A549 (cell line): ENCODE data around the gene TAF12. TPM values are rescaled to one million over a fixed set of nuclear protein-coding genes. Genes with fewer than 3 reads are reported as not detected.

Experiments used
- polyA plus RNA-seq, 4 experiments: library from polyadenylated mRNA; depleted of rRNA in 3 of 4; stranded (reverse); fragments of >200 nt; fragmentation: RNase III in 1 of 4; extraction: RNeasy Plus Mini Kit Qiagen cat#74134 plus additional on column Dnase treatment in 1 of 4; gene quantifications; 2 replicates in 3 of 4; 3 replicates in 1 of 4; pipeline ENCODE4 v1.2.3, GENCODE V29; 2011 to 2017
- small RNA-seq, 6 experiments: library from RNA; depleted of rRNA; stranded (forward); fragments of <200 nt; gene quantifications; one replicate each; pipeline ENCODE3, GENCODE V24; 2012

Gene TAF12
- polyA plus RNA-seq, 2 of the 4 experiments (the other 2 are of a cell fraction), result 15.8 to 38.3 TPM

Small RNA genes within 50 kb of the gene (small RNA-seq; reads per million reads assigned to genes)
- 0 reads per million in 6 experiments for gene RF00422
- 0 reads per million in 6 experiments for gene RNU11
- 0 reads per million in 6 experiments for gene SNORA16A
- 0 reads per million in 6 experiments for gene SNORA44
- gene SNORA61, result 0 reads per million in 6 experiments
- 24.7 to 1,654 (median 216) reads per million in 6 experiments for gene SNORD99

Other genes with a start within 250 kb of the TAF12 start
- 42.1 and 52.1 TPM in 2 replicates for gene RCC1, start 137.0 kb downstream of the TAF12 start, polyA plus RNA-seq (2011; rRNA removed)
- gene RCC1, start 137.0 kb downstream of the TAF12 start, polyA plus RNA-seq (2017; fragmentation: RNase III; extraction: RNeasy Plus Mini Kit Qiagen cat#74134 plus additional on column Dnase treatment), result 69.6 to 75.5 TPM (median 70.3 TPM) in 3 replicates
- gene TRNAU1AP, start 90.0 kb downstream of the TAF12 start, polyA plus RNA-seq (2011; rRNA removed), result 23.8 and 25.5 TPM in 2 replicates
- gene TRNAU1AP, start 90.0 kb downstream of the TAF12 start, polyA plus RNA-seq (2017; fragmentation: RNase III; extraction: RNeasy Plus Mini Kit Qiagen cat#74134 plus additional on column Dnase treatment), result 14.5 to 14.9 TPM (median 14.5 TPM) in 3 replicates
- gene RAB42, start 50.8 kb downstream of the TAF12 start, polyA plus RNA-seq (2011; rRNA removed), result 0.81 and 0.85 TPM in 2 replicates
- 1.8 to 2.3 TPM (median 2.0 TPM) in 3 replicates for gene RAB42, start 50.8 kb downstream of the TAF12 start, polyA plus RNA-seq (2017; fragmentation: RNase III; extraction: RNeasy Plus Mini Kit Qiagen cat#74134 plus additional on column Dnase treatment)
- not detected in 2 replicates for gene RNU11, start 5.5 kb upstream of the TAF12 start, polyA plus RNA-seq (2011; rRNA removed)
- gene RNU11, start 5.5 kb upstream of the TAF12 start, polyA plus RNA-seq (2017; fragmentation: RNase III; extraction: RNeasy Plus Mini Kit Qiagen cat#74134 plus additional on column Dnase treatment), result not detected in 3 replicates
- gene GMEB1, start 25.7 kb upstream of the TAF12 start, polyA plus RNA-seq (2011; rRNA removed), result 6.9 and 7.1 TPM in 2 replicates
- gene GMEB1, start 25.7 kb upstream of the TAF12 start, polyA plus RNA-seq (2017; fragmentation: RNase III; extraction: RNeasy Plus Mini Kit Qiagen cat#74134 plus additional on column Dnase treatment), result 5.2 to 5.3 TPM (median 5.3 TPM) in 3 replicates
- 55.6 and 59.3 TPM in 2 replicates for gene YTHDF2, start 93.9 kb upstream of the TAF12 start, polyA plus RNA-seq (2011; rRNA removed)
- 51.4 to 53.2 TPM (median 52.7 TPM) in 3 replicates for gene YTHDF2, start 93.9 kb upstream of the TAF12 start, polyA plus RNA-seq (2017; fragmentation: RNase III; extraction: RNeasy Plus Mini Kit Qiagen cat#74134 plus additional on column Dnase treatment)
- gene OPRD1, start 169.1 kb upstream of the TAF12 start, polyA plus RNA-seq (2011; rRNA removed), result not detected in 2 replicates
- 0.03 TPM in 1 of 3 replicates, not detected in the others for gene OPRD1, start 169.1 kb upstream of the TAF12 start, polyA plus RNA-seq (2017; fragmentation: RNase III; extraction: RNeasy Plus Mini Kit Qiagen cat#74134 plus additional on column Dnase treatment)